ENCODE measurements around the gene ADCY7. TPM values are rescaled to one million over a fixed set of nuclear protein-coding genes. Genes with fewer than 3 reads are reported as not detected.

The ADCY7 gene
- total and polyA plus RNA-seq, 3 donors from 2014 or later, result 5.9 to 9.4 (median 5.9) TPM

DNA sequence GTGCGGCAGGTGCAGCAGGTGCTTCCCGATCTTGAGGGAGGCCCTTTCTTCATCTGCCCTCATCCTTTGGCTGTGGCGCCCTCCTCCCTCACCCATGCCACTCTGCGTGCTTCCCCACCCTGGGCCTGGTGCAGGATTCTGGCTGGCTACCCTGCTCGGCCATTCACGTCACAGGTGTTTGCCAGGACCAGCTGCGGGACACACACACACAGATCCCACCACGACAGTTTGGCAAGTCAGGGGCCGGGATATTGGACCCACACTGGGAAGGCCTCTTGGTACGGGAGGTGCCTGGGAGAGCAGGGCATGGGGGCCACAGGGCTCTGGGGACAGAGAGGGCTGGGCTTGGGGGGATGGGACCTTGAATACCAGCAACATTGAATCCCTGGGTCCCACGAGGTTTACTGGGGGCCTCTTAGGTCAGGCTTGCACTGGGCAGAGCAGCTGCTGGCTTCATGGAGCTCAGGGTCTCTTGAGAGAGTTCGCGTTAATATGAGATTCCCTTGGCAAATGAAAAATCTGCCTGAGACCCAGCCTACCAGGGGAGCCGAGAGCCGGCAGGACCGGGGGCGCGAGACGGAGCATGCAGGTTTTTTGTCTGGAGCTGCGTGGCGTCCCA, 15.1 kb downstream of the ADCY7 start:
- intact Hi-C loops (cut with DNase I; ENCODE audit: low total_unique reads), result no loop called here
- Histone ChIP-seq H3K27ac (peak overlapping the region; percentile 44 to 71), H3K4me3 (no peak overlapping the region), H3K9me3 (no peaks in the 10 kb centered on the region), H3K27me3 (no peaks in the 10 kb centered on the region), H3K36me3 (ENCODE audit: low read depth, missing control alignments) (no peaks in the 10 kb centered on the region), H3K4me1 (no peaks in the 10 kb centered on the region)
- WGBS, 2 donors, result 64 to 76% methylated on average over 6 to 21 of the region's 21 CpGs
- TF ChIP-seq, protein P1, sequence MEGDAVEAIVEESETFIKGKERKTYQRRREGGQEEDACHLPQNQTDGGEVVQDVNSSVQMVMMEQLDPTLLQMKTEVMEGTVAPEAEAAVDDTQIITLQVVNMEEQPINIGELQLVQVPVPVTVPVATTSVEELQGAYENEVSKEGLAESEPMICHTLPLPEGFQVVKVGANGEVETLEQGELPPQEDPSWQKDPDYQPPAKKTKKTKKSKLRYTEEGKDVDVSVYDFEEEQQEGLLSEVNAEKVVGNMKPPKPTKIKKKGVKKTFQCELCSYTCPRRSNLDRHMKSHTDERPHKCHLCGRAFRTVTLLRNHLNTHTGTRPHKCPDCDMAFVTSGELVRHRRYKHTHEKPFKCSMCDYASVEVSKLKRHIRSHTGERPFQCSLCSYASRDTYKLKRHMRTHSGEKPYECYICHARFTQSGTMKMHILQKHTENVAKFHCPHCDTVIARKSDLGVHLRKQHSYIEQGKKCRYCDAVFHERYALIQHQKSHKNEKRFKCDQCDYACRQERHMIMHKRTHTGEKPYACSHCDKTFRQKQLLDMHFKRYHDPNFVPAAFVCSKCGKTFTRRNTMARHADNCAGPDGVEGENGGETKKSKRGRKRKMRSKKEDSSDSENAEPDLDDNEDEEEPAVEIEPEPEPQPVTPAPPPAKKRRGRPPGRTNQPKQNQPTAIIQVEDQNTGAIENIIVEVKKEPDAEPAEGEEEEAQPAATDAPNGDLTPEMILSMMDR (IDR thresholded peaks at IDR 0.05), result no peak
- TF ChIP-seq POLR2A (IDR thresholded peaks at IDR 0.05), result no peak
- DNase-seq, result no peak

DNA sequence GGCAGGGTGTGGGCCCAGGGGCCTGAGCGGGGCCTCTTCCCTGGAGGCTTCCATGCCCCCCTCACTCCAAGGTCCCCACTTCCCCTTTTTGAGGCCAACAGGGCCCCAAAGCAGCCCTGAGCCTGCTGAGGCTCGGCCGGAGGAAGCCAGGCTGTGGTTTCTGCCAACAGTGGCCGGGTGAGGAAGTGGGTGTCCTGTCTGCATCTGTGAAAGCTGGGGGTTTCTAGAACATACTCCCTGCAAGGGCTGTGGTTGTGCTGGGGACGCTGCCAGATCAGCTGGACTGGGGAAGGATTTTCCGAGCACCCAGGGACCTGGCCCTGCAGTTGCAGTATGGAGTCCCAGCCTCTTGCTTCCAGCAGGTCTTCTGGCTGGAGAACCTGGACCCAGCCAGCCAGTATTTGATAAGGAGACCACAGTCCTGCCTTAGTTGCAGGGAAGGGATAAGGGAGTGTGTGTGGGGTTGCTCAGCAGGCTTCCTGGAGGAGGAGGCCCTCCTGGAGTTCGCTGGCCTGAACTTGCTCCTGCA, 15.7 kb downstream of the ADCY7 start:
- no peak overlapping the region for H3K4me3 ChIP-seq
- DNase-seq, result peak; percentile 58
- TF ChIP-seq POLR2A (IDR thresholded peaks at IDR 0.05), result no peak
- TF ChIP-seq, protein P1 (IDR thresholded peaks at IDR 0.05), result no peak
- intact Hi-C loops (cut with DNase I; ENCODE audit: low total_unique reads), result no loop called here
- 43 to 100% methylated on average over 1 to 7 of the region's 7 CpGs for WGBS, 2 donors
- H3K27me3 ChIP-seq, result no peaks in the 10 kb centered on the region
- no peaks in the 10 kb centered on the region for H3K36me3 ChIP-seq (ENCODE audit: low read depth, missing control alignments)
- peak overlapping the region; percentile 44 to 71 for H3K27ac ChIP-seq
- H3K9me3 ChIP-seq, result no peaks in the 10 kb centered on the region
- no peaks in the 10 kb centered on the region for H3K4me1 ChIP-seq

DNA sequence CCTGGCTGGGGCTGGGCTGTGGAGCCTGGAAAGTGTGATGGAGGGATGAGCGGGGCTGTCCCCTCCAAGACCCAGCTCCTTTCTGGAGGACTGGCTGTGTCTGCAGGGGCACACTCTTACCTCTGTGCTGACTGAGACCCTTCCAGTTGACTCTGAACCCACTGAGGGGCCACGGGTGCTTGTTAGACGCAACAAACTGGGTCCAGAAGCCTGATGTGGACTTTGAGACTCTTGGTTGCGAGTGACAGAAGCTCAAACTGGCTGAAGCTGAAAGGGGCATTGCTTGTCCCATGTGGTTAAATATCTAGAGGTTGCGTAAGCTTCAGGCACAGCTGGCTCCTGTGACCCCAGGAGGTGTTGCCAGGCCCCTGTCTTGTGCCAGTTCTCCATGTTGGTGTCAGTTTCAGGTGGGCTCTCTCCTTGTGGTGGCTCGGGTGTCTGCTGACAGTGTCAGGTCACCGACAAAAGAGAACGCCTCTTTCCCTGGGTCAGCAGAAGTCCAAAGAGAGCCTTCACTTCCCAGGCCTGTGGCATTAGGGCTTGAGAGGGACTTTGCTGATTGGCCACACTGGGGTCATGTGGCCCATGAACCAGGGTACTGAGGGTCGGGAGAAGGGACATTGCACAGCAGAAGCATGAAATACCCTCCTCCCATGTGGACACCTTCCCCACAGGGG, 16.7 kb downstream of the ADCY7 start:
- intact Hi-C loops (cut with DNase I; ENCODE audit: low total_unique reads), result no loop called here
- Histone ChIP-seq H3K27me3 (no peaks in the 10 kb centered on the region), H3K4me3 (no peak overlapping the region), H3K36me3 (ENCODE audit: low read depth, missing control alignments) (no peaks in the 10 kb centered on the region), H3K9me3 (no peaks in the 10 kb centered on the region), H3K27ac (no peak overlapping the region), H3K4me1 (no peaks in the 10 kb centered on the region)
- TF ChIP-seq POLR2A (IDR thresholded peaks at IDR 0.05), result no peak
- TF ChIP-seq, protein P1 (IDR thresholded peaks at IDR 0.05), result no peak
- DNase-seq, result no peak
- 87 to 89% methylated on average over 8 to 9 of the region's 9 CpGs for WGBS, 2 donors

DNA sequence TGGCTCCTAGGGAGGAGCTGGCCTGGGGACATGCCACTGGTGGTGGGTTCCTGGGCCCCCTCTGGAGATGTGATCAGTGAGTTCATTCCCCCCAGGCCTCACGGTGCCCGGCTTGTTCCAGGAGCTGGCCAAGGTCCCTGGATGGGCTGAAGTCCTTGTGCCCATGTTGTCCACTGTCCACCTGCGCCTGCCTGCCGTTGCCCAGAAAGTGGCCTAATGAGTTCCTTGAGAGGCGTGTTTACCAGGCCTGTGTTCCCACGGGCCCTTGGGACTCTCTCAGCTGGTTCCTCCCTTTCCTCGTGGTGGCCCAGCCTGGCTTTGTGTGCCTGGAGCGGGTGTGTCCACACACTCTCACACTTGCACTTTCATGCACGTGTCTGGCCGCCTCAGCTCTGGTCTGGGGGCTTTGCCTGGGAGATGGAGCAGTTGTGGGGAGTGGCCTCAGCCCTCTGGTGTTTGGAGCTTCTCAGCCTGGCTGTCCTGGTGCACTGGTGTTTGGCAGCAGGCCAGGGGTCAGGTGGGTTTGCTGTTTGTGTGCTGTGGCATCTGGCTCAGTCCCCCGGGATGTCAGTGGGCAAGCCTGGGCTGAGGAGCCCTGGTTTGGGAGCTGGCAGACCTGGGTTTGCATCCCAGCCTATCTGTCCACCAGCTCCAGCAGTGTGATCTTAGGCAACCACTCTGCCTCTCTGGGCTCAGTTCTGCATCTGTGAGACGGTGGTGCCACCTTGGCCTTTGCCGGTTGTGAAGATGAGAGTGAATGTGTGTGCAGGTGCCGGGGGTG, 18.0 kb downstream of the ADCY7 start:
- H3K9me3 ChIP-seq, result no peaks in the 10 kb centered on the region
- intact Hi-C loops (cut with DNase I; ENCODE audit: low total_unique reads), result no loop called here
- DNase-seq, result peak; percentile 30
- no peak overlapping the region for H3K4me3 ChIP-seq
- no peaks in the 10 kb centered on the region for H3K4me1 ChIP-seq
- WGBS, 2 donors, result 67 to 72% methylated on average over 8 to 14 of the region's 14 CpGs
- H3K27me3 ChIP-seq, result no peaks in the 10 kb centered on the region
- no peak overlapping the region for H3K27ac ChIP-seq
- no peaks in the 10 kb centered on the region for H3K36me3 ChIP-seq (ENCODE audit: low read depth, missing control alignments)
- no peak for TF ChIP-seq POLR2A (IDR thresholded peaks at IDR 0.05)
- TF ChIP-seq, protein P1 (IDR thresholded peaks at IDR 0.05), result no peak
